Measurements from ENCODE around the gene CLIC4. TPM values are rescaled to one million over a fixed set of nuclear protein-coding genes. Genes with fewer than 3 reads are reported as not detected.

CLIC4 gene
- total and polyA plus RNA-seq, 2 donors (not counting 1 experiment from before 2014, with no cell fraction given) = 28.5 to 123 TPM

GRCh38 chr1:24867084-24867870, 122.0 kb downstream of the CLIC4 start:
- ATAC-seq (ENCODE audit: low read depth) (no peak), DNase-seq (no peak)
- Histone ChIP-seq H2AFZ (ENCODE audit: insufficient read depth, low read depth, low read length, poor library complexity, severe bottlenecking) (no peak overlapping the region), H3K79me2 (ENCODE audit: control insufficient read depth, insufficient read depth, low read length) (no peaks in the 10 kb centered on the region), H3K36me3 (replicated peaks in 1 of 2; ENCODE audit: control extremely low read depth in 1 of 2, control insufficient read depth in 1 of 2, extremely low read depth in 1 of 2, insufficient read depth in 2 of 2, low read length in 1 of 2) (no peaks in the 10 kb centered on the region), H3K9ac (ENCODE audit: low read length) (no peak overlapping the region), H3K9me3 (ENCODE audit: control extremely low read depth in 1 of 3, control insufficient read depth in 2 of 3, insufficient read depth in 1 of 3, low read length in 2 of 3) (no peaks in the 10 kb centered on the region), H4K20me1 (ENCODE audit: control insufficient read depth, insufficient read depth, low read length, poor library complexity, severe bottlenecking) (no peaks in the 10 kb centered on the region), H3K27ac (ENCODE audit: low read length in 2 of 2) (no peak overlapping the region), H3K4me1 (ENCODE audit: control insufficient read depth in 2 of 2, insufficient read depth in 2 of 2, low read length in 2 of 2) (peaks cover 16 to 23% of the 10 kb centered on the region in 2 donors), H3K4me2 (replicated peaks; ENCODE audit: low read depth, low read length, poor library complexity, severe bottlenecking) (no peak overlapping the region), H3K27me3 (replicated peaks in 1 of 4; ENCODE audit: control extremely low read depth in 1 of 4, control insufficient read depth in 3 of 4, insufficient read depth in 4 of 4, low read length in 3 of 4) (peaks cover 0 to 26% (median 4%) of the 10 kb centered on the region in 4 experiments), H3K4me3 (ENCODE audit: control extremely low read depth in 1 of 5, extremely low read depth in 1 of 5, insufficient read depth in 1 of 5, low read depth in 2 of 5, low read length in 4 of 5) (no peak overlapping the region)
- POLR2A ChIA-PET = no interaction called here
- Mint-ChIP-seq H3K9me3 (ENCODE audit: insufficient read depth) (no peaks in the 10 kb centered on the region), H3K4me3 (no peak overlapping the region), H3K4me1 (peaks cover 22% of the 10 kb centered on the region), H3K27me3 (peaks cover 30% of the 10 kb centered on the region), H3K27ac (no peak overlapping the region)
- CTCF ChIA-PET = interaction anchor here (1.0 kb wide), 1 partner anchor 179 kb away, joined by 3 read pairs; no protein-coding TSS in a partner anchor
- intact Hi-C loops (cut with micrococcal nuclease) = no loop called here
- WGBS (ENCODE audit: insufficient coverage) = 91% methylated on average over 17 of the region's 18 CpGs
- TF ChIP-seq CTCF (IDR thresholded peaks at IDR 0.05) (no peak), EZH2 (IDR thresholded peaks at IDR 0.05; ENCODE audit: borderline replicate concordance, insufficient read depth, low read depth, low read length, poor library complexity, severe bottlenecking) (no peak)

Measured in B cell (primary cell).